ENCODE results near the gene RALBP1. TPM values are rescaled to one million over a fixed set of nuclear protein-coding genes. Genes with fewer than 3 reads are reported as not detected.

The RALBP1 gene
- polyA plus RNA-seq, 1 donor (not counting 4 experiments of a cell fraction or from before 2014, with no cell fraction given), result 47.6 TPM

GRCh38 chr18:9563331-9563730 is 88.0 kb downstream of the RALBP1 start:
- no peaks in the 10 kb centered on the region for H3K9me1 ChIP-seq (ENCODE audit: control insufficient read depth, extremely low read depth, insufficient read depth, low read length)
- FAIRE-seq (no peak), DNase-seq (ENCODE audit: low read depth, low spot score) (no peak)
- H3K27me3 ChIP-seq (ENCODE audit: control insufficient read depth, extremely low read depth, insufficient read depth, low read length), result no peaks in the 10 kb centered on the region
- TF ChIP-seq CTCF (optimal IDR thresholded peaks at IDR 0.05 in 1 of 3, IDR thresholded peaks at IDR 0.05 in 1 of 3, conservative IDR thresholded peaks at IDR 0.05 in 1 of 3; ENCODE audit: extremely low read depth in 1 of 3, insufficient read depth in 2 of 3, low read length in 3 of 3), result no peak
- no peak for TF ChIP-seq EZH2 (IDR thresholded peaks at IDR 0.05; ENCODE audit: low read length)
- dilution Hi-C loops (cut with MboI; ENCODE audit: extremely low pct_ligation_motif_present, low sequenced_read_pairs), result no loop called here
- H3K4me1 ChIP-seq (ENCODE audit: control insufficient read depth, extremely low read depth, insufficient read depth, low read length), result peaks cover 22% of the 10 kb centered on the region
- no peak overlapping the region for H3K4me3 ChIP-seq (ENCODE audit: control insufficient read depth in 2 of 3, extremely low read depth in 1 of 3, insufficient read depth in 2 of 3, low read depth in 1 of 3, low read length in 3 of 3)
- no peak overlapping the region for H3K4me2 ChIP-seq (ENCODE audit: control insufficient read depth, extremely low read depth, insufficient read depth, low read depth, low read length)
- H3K9ac ChIP-seq (ENCODE audit: control insufficient read depth, extremely low read depth, insufficient read depth, low read length), result no peak overlapping the region
- H2AFZ ChIP-seq (ENCODE audit: control insufficient read depth, low read length), result no peak overlapping the region
- peaks cover 3% of the 10 kb centered on the region for H4K20me1 ChIP-seq (ENCODE audit: control insufficient read depth, extremely low read depth, insufficient read depth, low read length)
- no peaks in the 10 kb centered on the region for H3K9me3 ChIP-seq (ENCODE audit: control insufficient read depth, low read depth, low read length)
- H3K36me3 ChIP-seq (ENCODE audit: control insufficient read depth in 2 of 2, extremely low read depth in 1 of 2, insufficient read depth in 2 of 2, low read length in 2 of 2), result peaks cover 36 to 57% of the 10 kb centered on the region in 2 experiments
- H3K27ac ChIP-seq (ENCODE audit: control insufficient read depth, insufficient read depth, low read length), result no peak overlapping the region
- peaks cover 40% of the 10 kb centered on the region for H3K79me2 ChIP-seq (ENCODE audit: control insufficient read depth, insufficient read depth, low read length)

DNA sequence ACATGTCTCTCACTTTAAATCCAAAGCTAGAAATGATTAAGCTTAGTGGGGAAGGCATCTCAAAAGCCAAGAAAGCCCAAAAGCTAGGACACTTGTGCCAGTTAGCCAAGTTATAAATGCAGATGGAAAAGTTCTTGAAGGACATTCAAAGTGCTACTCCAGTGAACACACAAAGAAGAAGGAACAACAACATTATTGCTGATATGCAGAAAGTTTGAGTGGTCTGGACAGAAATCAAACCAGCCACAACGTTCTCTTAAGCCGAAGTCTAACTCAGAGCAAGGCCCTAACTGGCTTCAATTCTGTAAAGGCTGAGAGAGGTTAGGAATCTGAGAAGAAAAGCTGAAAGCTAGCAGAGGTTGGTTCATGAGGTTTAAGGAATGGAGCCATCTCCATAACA is 90.1 kb downstream of the RALBP1 start:
- Histone ChIP-seq H3K36me3 (ENCODE audit: control insufficient read depth in 2 of 2, extremely low read depth in 1 of 2, insufficient read depth in 2 of 2, low read length in 2 of 2) (peaks cover 37 to 54% of the 10 kb centered on the region in 2 experiments), H3K27ac (ENCODE audit: control insufficient read depth, insufficient read depth, low read length) (no peak overlapping the region)

More for the DNA sequence above, 90.1 kb downstream of the RALBP1 start:
- Histone ChIP-seq H3K4me2 (ENCODE audit: control insufficient read depth, extremely low read depth, insufficient read depth, low read depth, low read length) (no peak overlapping the region), H4K20me1 (ENCODE audit: control insufficient read depth, extremely low read depth, insufficient read depth, low read length) (peaks cover 4% of the 10 kb centered on the region), H3K27me3 (ENCODE audit: control insufficient read depth, extremely low read depth, insufficient read depth, low read length) (no peaks in the 10 kb centered on the region), H3K9me3 (ENCODE audit: control insufficient read depth, low read depth, low read length) (no peaks in the 10 kb centered on the region), H3K4me1 (ENCODE audit: control insufficient read depth, extremely low read depth, insufficient read depth, low read length) (peaks cover 1% of the 10 kb centered on the region), H3K4me3 (ENCODE audit: control insufficient read depth in 2 of 3, extremely low read depth in 1 of 3, insufficient read depth in 2 of 3, low read depth in 1 of 3, low read length in 3 of 3) (no peak overlapping the region), H3K9me1 (ENCODE audit: control insufficient read depth, extremely low read depth, insufficient read depth, low read length) (no peaks in the 10 kb centered on the region), H2AFZ (ENCODE audit: control insufficient read depth, low read length) (no peak overlapping the region), H3K79me2 (ENCODE audit: control insufficient read depth, insufficient read depth, low read length) (peaks cover 43% of the 10 kb centered on the region), H3K9ac (ENCODE audit: control insufficient read depth, extremely low read depth, insufficient read depth, low read length) (no peak overlapping the region)
- DNase-seq (ENCODE audit: low read depth, low spot score) (no peak), FAIRE-seq (no peak)
- TF ChIP-seq EZH2 (IDR thresholded peaks at IDR 0.05; ENCODE audit: low read length) (no peak), CTCF (optimal IDR thresholded peaks at IDR 0.05 in 1 of 3, IDR thresholded peaks at IDR 0.05 in 1 of 3, conservative IDR thresholded peaks at IDR 0.05 in 1 of 3; ENCODE audit: extremely low read depth in 1 of 3, insufficient read depth in 2 of 3, low read length in 3 of 3) (no peak)
- dilution Hi-C loops (cut with MboI; ENCODE audit: extremely low pct_ligation_motif_present, low sequenced_read_pairs), result no loop called here
